ENCODE measurements around the gene HAUS5.

- no peak for TF ChIP-seq OSR1 (CRISPR knock-in tag; IDR thresholded peaks at IDR 0.05)
- no peak for TF ChIP-seq CREB5 (CRISPR knock-in tag; IDR thresholded peaks at IDR 0.05; ENCODE audit: low read depth)
- TF ChIP-seq ZNF8 (CRISPR knock-in tag; IDR thresholded peaks at IDR 0.05), result no peak
- TF ChIP-seq ZNF565 (CRISPR knock-in tag; conservative IDR thresholded peaks at IDR 0.05; ENCODE audit: low read depth), result no peak
- no peak for TF ChIP-seq ARNTL (CRISPR knock-in tag; IDR thresholded peaks at IDR 0.05; ENCODE audit: borderline replicate concordance, low read depth)
- no peak for TF ChIP-seq ESRRG (CRISPR knock-in tag; IDR thresholded peaks at IDR 0.05)
- TF ChIP-seq ZFP3 (CRISPR knock-in tag; IDR thresholded peaks at IDR 0.05), result no peak
Measured at GRCh38 chr19:35645680-35646511, 33.4 kb downstream of the HAUS5 start.

Measured in SK-N-SH treated with all-trans-retinoic acid at 6 μM for 48 hours (cell line).